K562 (cell line): ENCODE data around the gene VPS41. TPM values are rescaled to one million over a fixed set of nuclear protein-coding genes. Genes with fewer than 3 reads are reported as not detected.

ENCODE experiments used
- ATAC-seq: fragments of 200-7000 bp; cut with Tn5 transposase; 3 replicates; pipeline ENCODE4 v1.9.1; 2020; ENCODE audit warnings: moderate library complexity
- BruUV-seq: library from RNA; stranded (reverse); fragments of 400-500 nt; replicated peaks from 2 replicates; lab custom pipeline; 2021; lab: Mats Ljungman, UMichigan
- CTCF ChIA-PET: fragments of 300-600 bp; formaldehyde crosslinking; extraction: SDS; loops from one replicate; lab custom pipeline; 2021; ENCODE audit warnings: low intra/inter-chr PET ratio; lab: Yijun Ruan, JAX
- POLR2A ChIA-PET: fragments of 300-600, 350-650 bp; sonication (Branson Sonifier 250); formaldehyde crosslinking; extraction: SDS; loops from one replicate; lab custom pipeline; 2021; ENCODE audit warnings: antibody characterized with exemption, inconsistent platforms; lab: Yijun Ruan, JAX
- DNase-seq, 4 experiments: peaks; one replicate each; pipeline versions ENCODE4 v3.0.0 to v3.0.0-alpha.2; 2011 to 2018; ENCODE audit warnings: low spot score in 3 of 4, mixed read lengths in 3 of 4; ENCODE audit errors: extremely low read depth in 1 of 4
- FAIRE-seq: peaks from 2 replicates; lab custom pipeline; 2011; peaks lifted over from hg19 to GRCh38; lab: Jason Lieb, UNC
- H2AFZ ChIP-seq: 2 replicates; pipeline ENCODE4 v1.6.0; 2011; ENCODE audit warnings: low read depth, low read length, control low read depth, inconsistent platforms
- H3K27ac ChIP-seq: fragments of 200-600 bp; 3 replicates; pipeline ENCODE4 v1.8.0; 2011; ENCODE audit warnings: low read depth, mild to moderate bottlenecking, control low read depth, inconsistent platforms, low read length, moderate library complexity, mixed read lengths; ENCODE audit errors: extremely low read depth
- H3K27me3 ChIP-seq, 2 experiments: fragments of 300-600 bp in 1 of 2; 2 replicates in 1 of 2; 3 replicates in 1 of 2; pipeline versions ENCODE4 v1.6.0 to v1.8.0; 2011; ENCODE audit warnings: inconsistent platforms in 2 of 2, low read length in 2 of 2, mild to moderate bottlenecking in 1 of 2, mixed read lengths in 1 of 2, moderate library complexity in 1 of 2; ENCODE audit not compliant: control insufficient read depth in 2 of 2, insufficient read depth in 2 of 2
- H3K36me3 ChIP-seq: fragments of 300-600 bp; 3 replicates; pipeline ENCODE4 v1.8.0; 2011; ENCODE audit warnings: mild to moderate bottlenecking, low read length, inconsistent platforms; ENCODE audit not compliant: control insufficient read depth, insufficient read depth
- H3K4me1 ChIP-seq, 2 experiments: fragments of 200-600 bp in 1 of 2; replicated peaks in 1 of 2; 2 replicates in 1 of 2; 3 replicates in 1 of 2; pipeline versions ENCODE4 v1.5.1 to v1.8.0; 2011; ENCODE audit warnings: inconsistent platforms in 2 of 2, low read length in 2 of 2, mild to moderate bottlenecking in 1 of 2, mixed read lengths in 1 of 2, moderate library complexity in 1 of 2; ENCODE audit not compliant: control insufficient read depth in 2 of 2, insufficient read depth in 2 of 2
- H3K4me2 ChIP-seq: 2 replicates; pipeline ENCODE4 v1.6.1; 2011; ENCODE audit warnings: low read length, control low read depth, inconsistent platforms, mixed read lengths; ENCODE audit not compliant: insufficient read depth
- H3K4me3 ChIP-seq: fragments of 200-600 bp; sonication (generic), shearing (Covaris generic); 2 replicates; pipeline ENCODE4 v1.5.1; 2016; ENCODE audit warnings: control low read depth, inconsistent platforms
- H3K79me2 ChIP-seq: fragments of 200-600 bp; 3 replicates; pipeline ENCODE4 v1.8.0; 2011; ENCODE audit warnings: low read length, inconsistent platforms; ENCODE audit not compliant: control insufficient read depth, insufficient read depth
- H3K9ac ChIP-seq, 2 experiments: 2 replicates each; pipeline versions ENCODE4 v1.6.0 to v1.6.1; 2011; ENCODE audit warnings: low read depth in 2 of 2, low read length in 2 of 2, control low read depth in 1 of 2, inconsistent platforms in 1 of 2, mild to moderate bottlenecking in 1 of 2, mixed read lengths in 1 of 2; ENCODE audit not compliant: insufficient read depth in 1 of 2
- H3K9me1 ChIP-seq: one replicate; pipeline ENCODE4 v1.6.0; 2011; ENCODE audit warnings: inconsistent platforms, mild to moderate bottlenecking, low read length, moderate library complexity; ENCODE audit not compliant: control insufficient read depth, insufficient read depth
- H3K9me3 ChIP-seq: replicated peaks from 2 replicates; pipeline ENCODE4 v1.5.1; 2011; ENCODE audit warnings: low read depth, low read length, inconsistent platforms; ENCODE audit not compliant: control insufficient read depth, insufficient read depth
- H4K20me1 ChIP-seq: replicated peaks from 2 replicates; pipeline ENCODE4 v1.6.1; 2011; ENCODE audit warnings: low read length, inconsistent platforms, mixed read lengths; ENCODE audit not compliant: control insufficient read depth, insufficient read depth
- ADNP ChIP-seq: fragments of 200-800 bp; sonication (Bioruptor generic); IDR thresholded peaks from 2 replicates; pipeline ENCODE4 v1.6.1; 2016; ENCODE audit warnings: missing genetic modification characterization, missing compliant biosample characterization
- CREB3 ChIP-seq: fragments of 450-650 bp; conservative IDR thresholded peaks from 2 replicates; pipeline ENCODE4 v1.6.1; 2016; ENCODE audit warnings: missing genetic modification characterization, low read depth, mild to moderate bottlenecking, missing compliant biosample characterization, moderate library complexity
- HDAC3 ChIP-seq: fragments of 450-650 bp; IDR thresholded peaks from 2 replicates; pipeline ENCODE4 v1.6.1; 2018; ENCODE audit warnings: borderline replicate concordance, mild to moderate bottlenecking, moderate library complexity; ENCODE audit not compliant: partially characterized antibody
- HINFP ChIP-seq: fragments of 450-650 bp; conservative IDR thresholded peaks from 2 replicates; pipeline ENCODE4 v1.6.1; 2016; ENCODE audit warnings: missing genetic modification characterization, low read depth, mild to moderate bottlenecking, control low read depth, missing compliant biosample characterization
- KLF6 ChIP-seq: fragments of 250-450 bp; sonication (Bioruptor Pico); IDR thresholded peaks from 2 replicates; pipeline ENCODE4 v1.4.0; 2020; ENCODE audit warnings: mild to moderate bottlenecking, moderate library complexity, borderline replicate concordance
- NCOA6 ChIP-seq: fragments of 450-650 bp; IDR thresholded peaks from 2 replicates; pipeline ENCODE4 v1.6.1; 2017; ENCODE audit warnings: mild to moderate bottlenecking
- NFXL1 ChIP-seq: fragments of 450-650 bp; formaldehyde crosslinking; IDR thresholded peaks from 2 replicates; pipeline ENCODE4 v1.4.0; 2021; ENCODE audit warnings: mild to moderate bottlenecking
- OTX1 ChIP-seq: fragments of 450-650 bp; formaldehyde crosslinking; IDR thresholded peaks from 2 replicates; pipeline ENCODE4 v1.4.0; 2022; ENCODE audit warnings: mild to moderate bottlenecking
- RAD21 ChIP-seq, 2 experiments: fragments of 250-450 bp in 1 of 2; fragments of 450-650 bp in 1 of 2; sonication (Bioruptor Pico) in 1 of 2; formaldehyde crosslinking in 1 of 2; IDR thresholded peaks in 1 of 2; conservative IDR thresholded peaks in 1 of 2; 2 replicates each; pipeline versions ENCODE4 v1.4.0 to v1.8.0; 2020 to 2022; ENCODE audit warnings: mild to moderate bottlenecking in 2 of 2, moderate library complexity in 1 of 2
- RBFOX2 ChIP-seq: fragments of 200-400 bp; formaldehyde crosslinking; IDR thresholded peaks from 2 replicates; pipeline ENCODE4 v1.6.1; 2017; ENCODE audit warnings: low read depth, mild to moderate bottlenecking, low read length, moderate library complexity
- RBM39 ChIP-seq: fragments of 200-400 bp; formaldehyde crosslinking; optimal IDR thresholded peaks from 2 replicates; pipeline ENCODE3; 2018; ENCODE audit warnings: low read depth, low read length
- SRSF3 ChIP-seq: fragments of 200-400 bp; formaldehyde crosslinking; IDR thresholded peaks from 2 replicates; pipeline ENCODE4 v1.6.1; 2016; ENCODE audit warnings: mild to moderate bottlenecking, low read length, moderate library complexity; ENCODE audit not compliant: insufficient read depth
- WGBS: fragments of 100-300 bp; shearing (Covaris generic); methylation state at CpG from one replicate; pipeline ENCODE4 v1.1.6; 2016; ENCODE audit warnings: low coverage, mixed read lengths; ENCODE audit not compliant: insufficient coverage; ENCODE audit errors: missing lambda C conversion rate; 5-methylcytosine and 5-hydroxymethylcytosine counted together
- in situ Hi-C: fragments of 300-500 bp; cut with MboI; formaldehyde crosslinking; loops from 4 replicates; pipeline ENCODE4 v1.15.0; 2018; ENCODE audit warnings: inconsistent platforms, mixed read lengths
- intact Hi-C: fragments of 100-400 bp; cut with micrococcal nuclease; formaldehyde crosslinking; loops from 2 replicates; pipeline ENCODE4 v1.14.2; 2022
- polyA plus RNA-seq, 8 experiments: library from polyadenylated mRNA; depleted of rRNA in 4 of 8; stranded (reverse) in 5 of 8; unstranded in 3 of 8; fragments of >200 nt; fragmentation: Nextera tagmentation in 2 of 8; fragmentation: Illumina TruSeq in 1 of 8; extraction: Ambion mirVana in 2 of 8; extraction: Trizol in 1 of 8; gene quantifications; 2 replicates each; pipeline versions ENCODE4 v1.2.1 to v1.2.3, GENCODE V29; 2011 to 2014; ENCODE audit warnings: inconsistent platforms in 1 of 8, missing spikeins in 1 of 8
- total RNA-seq, 7 experiments: library from RNA; depleted of rRNA in 6 of 7; stranded (reverse); fragments of >200 nt in 6 of 7; fragmentation: Illumina TruSeq in 2 of 7; extraction: Trizol in 2 of 7; gene quantifications; 2 replicates each; pipeline versions ENCODE4 v1.2.1 to v1.2.3, GENCODE V29; 2011 to 2021; ENCODE audit warnings: low replicate concordance in 1 of 7
- TF ChIP-seq, protein P1 (sequence below): fragments of 200-800 bp; sonication (Bioruptor generic); IDR thresholded peaks from 2 replicates; pipeline ENCODE4 v1.6.1; 2017; ENCODE audit warnings: missing genetic modification characterization, missing compliant biosample characterization

Gene VPS41
- total and polyA plus RNA-seq, 9 of the 15 experiments (the other 6 are each of a cell fraction or from before 2014, with no cell fraction given), result 17.7 to 46.8 (median 32.1) TPM

GRCh38 chr7:38953227-38953626 lies 44.2 kb upstream of the VPS41 start:
- H3K36me3 ChIP-seq, result no peaks in the 10 kb centered on the region
- in situ Hi-C loops, result no loop called here
- TF ChIP-seq ADNP (tag) (no peak), HINFP (no peak), SRSF3 (no peak), KLF6 (no peak), CREB3 (tag) (no peak), NCOA6 (no peak), HDAC3 (no peak), RAD21 (CRISPR knock-in tag; conservative IDR thresholded peaks at IDR 0.05 in 1 of 2, IDR thresholded peaks at IDR 0.05 in 1 of 2) (no peak), RBFOX2 (no peak), OTX1 (CRISPR knock-in tag) (no peak), NFXL1 (CRISPR knock-in tag) (no peak), RBM39 (no peak)
- TF ChIP-seq, protein P1, sequence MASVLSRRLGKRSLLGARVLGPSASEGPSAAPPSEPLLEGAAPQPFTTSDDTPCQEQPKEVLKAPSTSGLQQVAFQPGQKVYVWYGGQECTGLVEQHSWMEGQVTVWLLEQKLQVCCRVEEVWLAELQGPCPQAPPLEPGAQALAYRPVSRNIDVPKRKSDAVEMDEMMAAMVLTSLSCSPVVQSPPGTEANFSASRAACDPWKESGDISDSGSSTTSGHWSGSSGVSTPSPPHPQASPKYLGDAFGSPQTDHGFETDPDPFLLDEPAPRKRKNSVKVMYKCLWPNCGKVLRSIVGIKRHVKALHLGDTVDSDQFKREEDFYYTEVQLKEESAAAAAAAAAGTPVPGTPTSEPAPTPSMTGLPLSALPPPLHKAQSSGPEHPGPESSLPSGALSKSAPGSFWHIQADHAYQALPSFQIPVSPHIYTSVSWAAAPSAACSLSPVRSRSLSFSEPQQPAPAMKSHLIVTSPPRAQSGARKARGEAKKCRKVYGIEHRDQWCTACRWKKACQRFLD (CRISPR knock-in tag), result no peak
- no peak overlapping the region for H2AFZ ChIP-seq
- CTCF ChIA-PET, result no interaction called here
- H3K27me3 ChIP-seq, result peaks cover 11 to 12% of the 10 kb centered on the region in 2 experiments; a peak in 3 of 5 replicates
- H4K20me1 ChIP-seq, result no peaks in the 10 kb centered on the region
- no peak overlapping the region for H3K4me3 ChIP-seq
- DNase-seq, result no peak
- H3K9ac ChIP-seq, result no peak overlapping the region
- 5% methylated on average over 1 of the region's 1 CpG for WGBS
- ATAC-seq, result no peak
- no peak overlapping the region for H3K4me2 ChIP-seq
- H3K9me3 ChIP-seq, result no peaks in the 10 kb centered on the region
- FAIRE-seq, result no peak
- no peaks in the 10 kb centered on the region for H3K9me1 ChIP-seq
- no peaks in the 10 kb centered on the region for H3K4me1 ChIP-seq
- POLR2A ChIA-PET, result no interaction called here
- H3K27ac ChIP-seq, result no peak overlapping the region
- H3K79me2 ChIP-seq, result no peaks in the 10 kb centered on the region
- BruUV-seq, result no TSS peak
- intact Hi-C loops, result no loop called here
